HG03442 (cell line): ENCODE data around the gene RETREG3.
"Not testable (repeated sequence)": the region's sequence is repeated elsewhere in the genome, so short reads cannot be mapped to it uniquely, and the experiment has no call there.

Source experiments
- ATAC-seq: cut with Tn5 transposase; IDR thresholded peaks from one replicate; pipeline ENCODE4 v1.9.1; 2021; ENCODE audit warnings: mild to moderate bottlenecking, moderate library complexity; ENCODE audit not compliant: unreplicated experiment

Gene RETREG3

GRCh38 chr17:42574463-42574862 lies 34.7 kb downstream of the RETREG3 start:
- ATAC-seq = no peak

DNA sequence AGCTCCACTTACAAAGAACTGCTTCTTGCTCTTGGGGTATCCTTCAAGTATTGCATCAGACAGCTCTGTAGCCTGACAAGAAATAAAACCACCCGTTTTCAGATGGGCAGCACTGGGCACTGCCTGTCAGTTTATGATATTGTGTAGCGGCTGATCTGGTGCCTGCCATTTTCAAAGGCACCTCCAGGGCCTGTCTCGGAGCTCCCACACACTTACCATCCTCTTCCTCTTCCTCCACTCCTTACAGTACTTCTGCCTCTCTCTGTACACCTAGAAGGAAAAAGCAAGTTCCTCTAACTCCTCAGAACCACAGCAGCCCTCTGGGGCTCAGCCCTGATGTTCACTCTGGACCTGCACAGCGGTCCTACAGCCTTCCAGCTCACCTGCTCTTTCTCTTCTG lies 36.1 kb downstream of the RETREG3 start:
- ATAC-seq = no peak

- no peak for ATAC-seq
Observed at GRCh38 chr17:42571435-42572225, 37.5 kb downstream of the RETREG3 start.

GRCh38 chr17:42568341-42569111 lies 40.6 kb downstream of the RETREG3 start:
- ATAC-seq = no peak

- peak; percentile 54 for ATAC-seq
Observed at GRCh38 chr17:42566883-42567573, 42.1 kb downstream of the RETREG3 start, which contains the start of gene MLX. MLX (plus strand) TSS chr17:42567100; CDS start chr17:42567125, 25 bp downstream.

GRCh38 chr17:42566215-42566882 lies 42.8 kb downstream of the RETREG3 start:
- no peak for ATAC-seq

- no peak for ATAC-seq
Observed at GRCh38 chr17:42565523-42566214, 43.5 kb downstream of the RETREG3 start.

DNA sequence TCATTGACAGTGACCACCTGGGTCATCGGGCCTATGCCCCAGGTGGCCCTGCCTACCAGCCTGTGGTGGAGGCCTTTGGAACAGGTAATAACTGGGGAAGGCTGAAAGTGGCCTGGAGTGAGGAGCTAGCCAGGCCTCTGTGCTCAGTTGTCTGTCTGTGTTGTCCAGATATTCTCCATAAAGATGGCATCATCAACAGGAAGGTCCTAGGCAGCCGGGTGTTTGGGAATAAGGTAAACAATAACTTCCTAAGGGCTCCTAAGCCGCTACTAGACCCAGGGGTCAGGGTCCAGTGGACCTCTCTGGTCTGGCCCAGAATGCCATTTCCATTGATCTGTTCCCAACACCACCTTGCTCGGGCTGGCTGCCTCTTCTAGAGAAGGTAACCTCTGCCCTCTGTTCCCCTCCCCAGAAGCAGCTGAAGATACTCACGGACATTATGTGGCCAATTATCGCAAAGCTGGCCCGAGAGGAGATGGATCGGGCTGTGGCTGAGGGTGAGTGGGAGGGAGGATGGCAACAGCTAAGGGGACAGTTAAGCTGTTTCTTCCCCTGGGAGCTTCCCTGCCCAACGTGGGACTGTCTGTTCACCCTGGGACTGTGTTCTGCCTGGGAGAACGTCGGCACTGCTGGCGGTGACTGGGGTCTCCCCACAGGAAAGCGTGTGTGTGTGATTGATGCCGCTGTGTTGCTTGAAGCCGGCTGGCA lies 44.2 kb downstream of the RETREG3 start:
- no peak for ATAC-seq

DNA sequence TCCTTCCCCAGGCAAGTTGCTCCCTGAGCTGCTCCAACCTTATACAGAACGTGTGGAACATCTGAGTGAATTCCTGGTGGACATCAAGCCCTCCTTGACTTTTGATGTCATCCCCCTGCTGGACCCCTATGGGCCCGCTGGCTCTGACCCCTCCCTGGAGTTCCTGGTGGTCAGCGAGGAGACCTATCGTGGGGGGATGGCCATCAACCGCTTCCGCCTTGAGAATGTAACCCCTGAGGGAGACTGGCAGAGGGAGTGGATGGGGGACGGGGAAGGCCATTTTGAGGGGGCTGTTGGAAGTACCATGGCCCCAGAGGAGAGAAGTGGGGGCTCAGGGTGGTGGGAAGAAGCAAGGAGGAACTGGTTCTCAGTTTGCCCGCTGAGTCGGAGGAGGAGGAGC lies 45.2 kb downstream of the RETREG3 start:
- ATAC-seq = no peak

DNA sequence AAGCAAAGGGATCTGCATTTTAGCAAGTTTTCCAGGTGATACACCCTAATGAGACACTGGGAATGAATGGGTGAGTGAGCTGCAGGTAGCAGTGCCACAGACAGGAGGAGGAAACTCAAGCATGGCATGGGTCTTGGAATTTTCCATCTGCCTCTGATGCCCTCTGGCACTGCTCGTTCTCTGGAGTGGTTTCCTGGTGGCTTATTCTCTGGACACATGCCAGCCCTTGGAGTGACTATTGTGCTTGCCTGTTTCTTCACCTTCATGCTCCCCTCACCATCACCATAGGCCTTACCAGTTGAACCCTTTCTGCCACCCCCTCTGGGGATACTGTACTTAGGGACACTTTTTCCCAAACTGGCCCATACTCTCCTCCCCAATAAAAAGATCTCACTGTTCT lies 45.6 kb downstream of the RETREG3 start:
- ATAC-seq = no peak

- no peak for ATAC-seq
Observed at GRCh38 chr17:42563143-42563509, 46.0 kb downstream of the RETREG3 start.

GRCh38 chr17:42562388-42563142 lies 46.6 kb downstream of the RETREG3 start:
- no peak for ATAC-seq

- peak; percentile 41 for ATAC-seq
Observed at GRCh38 chr17:42561897-42562387, 47.2 kb downstream of the RETREG3 start, which contains the start of gene COASY. COASY (plus strand) TSS chr17:42562148; CDS start chr17:42562623, 475 bp downstream.

- ATAC-seq = no peak
Observed at GRCh38 chr17:42560246-42560645, 48.9 kb downstream of the RETREG3 start.

GRCh38 chr17:42559075-42559474 lies 50.1 kb downstream of the RETREG3 start:
- ATAC-seq = no peak

DNA sequence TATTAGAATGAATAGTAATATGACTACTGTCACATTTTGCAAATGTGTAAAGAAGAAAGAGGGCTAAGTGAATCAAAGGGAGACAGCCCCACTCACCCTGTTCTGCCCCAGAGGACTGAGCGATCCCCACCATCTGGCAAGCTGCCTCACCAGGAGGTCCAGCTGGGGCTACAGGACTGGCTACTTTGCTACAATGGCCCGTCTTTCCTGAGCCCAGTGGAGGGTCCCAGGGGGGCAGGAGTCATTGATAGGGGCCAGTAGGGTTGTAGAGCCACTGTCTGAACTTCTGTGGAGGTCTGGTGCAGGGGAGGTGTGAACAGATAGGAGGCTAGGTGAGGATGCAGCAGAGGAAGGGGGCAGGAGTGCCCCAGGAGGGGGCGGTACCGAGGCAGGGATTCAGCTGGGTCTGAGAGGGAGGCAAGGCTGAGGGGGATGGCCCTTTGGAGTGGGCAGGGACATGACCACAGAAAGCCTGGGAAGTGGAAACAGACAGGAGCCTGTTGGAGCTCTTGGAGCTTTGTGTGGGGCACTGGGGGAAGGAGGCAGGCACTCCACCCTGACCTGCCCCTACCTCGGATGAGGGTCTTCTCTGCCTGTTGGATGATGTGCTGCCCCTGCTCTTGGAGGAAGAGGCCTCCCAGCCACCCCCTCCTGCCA lies 53.1 kb downstream of the RETREG3 start:
- ATAC-seq = not testable (repeated sequence)

GRCh38 chr17:42555122-42555622 lies 54.0 kb downstream of the RETREG3 start:
- ATAC-seq = no peak
